GF-D8 (cell line): ENCODE results near the gene TMED4.
"Not testable (repeated sequence)": the region's sequence is repeated elsewhere in the genome, so short reads cannot be mapped to it uniquely, and the experiment has no call there.

Experiments used
- DNase-seq: peaks from one replicate; lab custom pipeline; 2025; lab: John Stamatoyannopoulos, UW

The TMED4 gene

DNA sequence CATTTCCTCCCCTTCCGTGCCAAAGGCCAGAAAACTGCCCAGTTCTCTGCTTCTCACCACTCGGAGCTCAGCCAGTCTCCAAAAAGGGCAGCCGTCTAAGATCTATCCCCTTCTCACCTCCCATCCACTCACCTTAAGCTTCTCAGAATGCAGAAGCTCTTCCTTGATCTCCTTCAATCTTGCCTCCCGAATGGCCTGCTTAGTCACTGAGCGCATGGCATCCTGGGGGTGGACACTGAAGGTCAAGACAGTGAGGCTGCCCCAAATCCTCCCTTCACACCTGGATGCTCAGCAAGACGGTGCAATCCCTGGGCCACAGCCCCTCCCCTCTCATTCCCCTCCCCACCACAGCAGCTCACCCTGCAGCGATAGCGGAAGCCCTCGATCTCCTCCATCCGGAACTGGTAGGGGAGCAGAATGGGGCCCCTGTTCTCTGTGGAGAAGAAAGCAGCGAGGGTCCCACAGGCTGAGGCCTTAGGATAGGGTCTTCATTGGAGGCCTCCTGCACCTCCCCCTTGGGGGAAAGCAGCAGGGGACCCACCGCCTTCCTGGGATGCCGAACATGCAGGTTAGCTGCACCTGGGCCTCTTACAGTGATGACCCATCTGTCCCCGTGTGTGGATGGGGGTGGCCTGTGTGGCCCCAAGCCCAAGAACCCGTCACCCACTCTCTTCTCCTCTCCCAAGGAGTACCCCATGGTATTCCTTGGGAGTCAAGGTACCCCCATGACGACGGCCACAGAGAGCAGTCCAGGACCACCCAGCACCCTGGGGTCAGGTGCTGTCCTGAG, 13.1 kb downstream of the TMED4 start:
- no peak for DNase-seq

DNA sequence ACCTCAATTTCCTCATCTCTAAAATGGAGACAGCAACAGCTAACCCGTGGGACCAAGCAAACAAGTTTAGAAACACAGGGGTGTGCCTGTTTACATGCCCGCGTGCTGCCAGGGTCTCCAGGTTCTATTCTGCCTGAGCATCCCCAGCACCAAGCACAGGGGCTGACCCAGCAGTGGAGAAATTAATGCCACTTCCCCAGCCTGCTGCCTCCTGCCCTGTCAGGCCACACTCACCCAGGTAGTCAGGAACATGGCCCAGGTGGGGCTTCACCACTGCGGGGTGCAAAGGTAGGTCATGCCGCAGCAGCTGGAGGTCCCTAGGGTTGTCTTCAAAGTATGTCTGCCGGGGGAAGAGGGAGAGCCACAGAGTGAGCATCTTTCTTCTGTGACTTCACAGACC, 14.1 kb downstream of the TMED4 start:
- no peak for DNase-seq

DNA sequence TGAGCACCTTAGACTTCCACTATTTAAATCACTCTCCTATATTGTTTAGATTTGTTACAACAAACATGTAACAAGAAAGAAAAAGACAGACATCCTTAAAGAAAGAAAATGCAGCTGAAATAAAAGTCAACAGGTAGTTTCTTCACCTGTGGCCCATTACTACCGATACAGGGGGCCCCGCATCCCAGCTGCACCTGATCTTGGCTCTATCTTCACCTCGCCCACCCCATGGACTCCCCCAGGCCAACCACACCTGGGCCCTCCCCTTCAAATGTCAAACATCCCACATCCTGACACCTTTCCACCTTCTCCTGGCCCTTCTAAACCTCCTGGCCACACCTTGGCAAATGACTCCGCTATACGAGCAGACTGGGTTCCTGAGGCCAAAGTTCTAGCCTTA, 15.4 kb downstream of the TMED4 start:
- no peak for DNase-seq

DNA sequence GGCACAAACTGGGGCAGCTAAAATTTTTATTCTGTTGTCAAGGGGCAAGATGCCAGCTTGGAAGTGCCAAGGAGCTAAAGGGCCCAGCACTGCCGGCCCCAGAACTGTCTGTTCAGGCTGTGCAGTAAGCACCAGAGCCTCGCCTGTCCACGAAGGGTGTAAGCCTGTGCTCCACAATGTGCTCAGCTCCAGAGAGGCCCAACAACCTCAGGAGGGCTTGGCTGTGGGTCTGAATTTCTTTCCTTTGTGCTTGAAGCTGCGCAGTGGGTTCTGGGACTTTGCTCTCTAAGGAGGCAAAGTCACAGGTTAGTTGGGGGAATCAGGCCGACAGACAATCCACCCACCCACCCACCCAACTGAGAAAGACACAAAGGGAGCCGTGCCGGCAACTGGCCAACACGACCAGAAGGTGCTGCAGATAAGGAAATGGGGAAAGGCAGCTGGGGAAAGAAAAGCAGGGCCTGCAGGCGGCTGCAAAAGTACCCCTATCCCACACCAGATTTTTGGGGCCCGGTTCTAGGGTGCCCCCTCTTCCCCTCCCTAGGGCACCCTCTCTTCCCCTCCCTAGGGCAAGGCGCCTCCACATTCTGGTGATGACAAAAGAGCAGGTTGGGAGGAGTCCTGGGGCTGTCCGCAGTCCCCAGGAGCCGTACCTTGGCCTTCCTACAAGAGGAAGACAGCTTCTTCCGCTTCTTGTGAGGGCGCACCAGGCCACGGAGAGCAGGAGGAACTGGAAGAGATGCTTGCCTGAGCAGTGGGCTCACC, 16.1 kb downstream of the TMED4 start:
- no peak for DNase-seq

DNA sequence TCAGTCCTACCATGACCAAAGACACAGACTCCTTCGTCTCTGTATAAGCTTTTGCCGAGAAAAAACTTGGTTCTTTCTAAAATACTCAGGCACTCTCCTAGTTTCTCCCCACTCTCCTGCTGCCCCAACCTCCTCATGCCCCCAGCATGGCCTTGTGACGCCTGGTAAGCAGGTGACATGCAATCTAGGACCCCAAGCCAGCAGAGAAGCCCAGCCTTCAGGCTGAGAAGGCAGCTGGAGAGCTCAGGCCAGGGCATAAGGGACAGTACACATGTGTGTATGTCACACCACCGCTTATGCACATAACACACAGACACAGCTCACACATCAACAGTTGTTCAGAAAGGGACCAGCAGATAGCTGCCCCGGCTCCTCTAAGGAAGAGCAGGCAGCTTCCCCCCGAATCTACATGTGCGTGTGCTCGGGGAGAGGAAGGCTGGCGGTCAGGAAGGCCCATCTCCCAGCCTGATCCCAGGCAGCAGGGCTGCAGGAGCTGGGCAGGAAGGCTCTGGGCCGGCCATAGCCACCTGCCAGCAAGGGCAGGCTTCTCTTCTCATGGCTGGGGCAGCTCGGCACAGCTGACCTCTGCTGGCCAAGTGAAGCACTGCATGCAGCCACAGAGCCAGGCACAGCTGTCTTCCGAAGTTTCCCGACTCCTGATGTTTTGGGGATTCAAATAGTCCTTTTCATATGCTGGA, 16.8 kb downstream of the TMED4 start:
- no peak for DNase-seq

DNA sequence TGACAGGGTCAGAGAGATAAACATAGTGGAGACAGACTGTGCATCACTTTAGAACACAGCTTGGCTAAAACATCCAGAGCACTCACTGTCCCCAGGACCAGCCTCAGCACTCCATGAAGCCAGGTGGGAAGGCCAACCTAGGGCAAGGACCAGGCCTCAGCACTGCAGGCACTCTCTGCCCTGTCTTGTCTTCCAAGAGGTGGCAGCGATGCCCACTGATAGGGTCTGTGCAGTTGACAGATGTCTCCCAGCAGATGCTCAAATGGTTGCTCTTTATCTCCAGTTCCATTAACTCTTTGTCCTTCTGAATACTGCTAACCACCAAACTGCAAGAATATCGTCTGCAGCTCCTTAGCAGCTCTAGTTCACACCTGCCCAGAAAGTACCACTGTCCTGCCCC, 17.4 kb downstream of the TMED4 start:
- DNase-seq = no peak

DNA sequence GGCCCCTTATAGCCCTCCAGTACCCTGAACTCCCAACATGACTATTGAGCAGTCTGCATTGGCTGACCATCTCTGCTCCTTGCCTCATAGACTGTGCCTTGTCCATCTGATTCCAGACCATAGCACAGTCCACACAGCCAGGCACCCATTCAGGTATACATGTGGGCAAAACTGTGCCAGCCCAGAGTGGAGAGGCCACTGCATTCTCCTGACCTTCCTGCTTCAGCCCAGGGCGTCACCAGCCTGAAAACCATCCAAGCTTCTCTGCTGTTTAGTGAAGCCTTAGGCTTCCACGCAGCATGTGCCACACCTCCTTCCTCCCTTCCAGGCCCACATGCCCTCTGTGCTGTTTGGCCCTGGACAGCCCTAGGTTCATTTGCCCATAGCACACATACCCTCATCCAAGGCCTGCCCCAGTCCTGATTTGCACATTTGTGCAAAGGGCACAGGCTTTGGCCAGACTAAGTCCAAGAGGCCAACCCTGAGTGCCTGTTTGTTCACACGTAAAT, 18.8 kb downstream of the TMED4 start:
- DNase-seq = no peak

DNA sequence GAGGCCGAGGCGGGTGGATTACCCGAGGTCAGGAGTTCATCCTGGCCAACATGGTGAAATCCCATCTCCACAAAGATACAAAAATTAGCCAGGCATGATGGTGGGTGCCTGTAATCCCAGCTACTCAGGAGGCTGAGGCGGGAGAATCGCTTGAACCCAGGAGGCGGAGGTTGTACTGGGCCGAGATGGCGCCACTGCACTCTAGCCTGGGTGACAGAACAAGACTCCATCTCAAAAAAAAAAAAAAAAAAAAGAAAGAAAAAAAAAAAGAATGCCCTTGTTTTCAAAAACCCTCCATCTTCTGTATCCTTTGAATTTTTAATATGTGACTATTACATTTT, 19.4 kb downstream of the TMED4 start:
- not testable (repeated sequence) for DNase-seq

DNA sequence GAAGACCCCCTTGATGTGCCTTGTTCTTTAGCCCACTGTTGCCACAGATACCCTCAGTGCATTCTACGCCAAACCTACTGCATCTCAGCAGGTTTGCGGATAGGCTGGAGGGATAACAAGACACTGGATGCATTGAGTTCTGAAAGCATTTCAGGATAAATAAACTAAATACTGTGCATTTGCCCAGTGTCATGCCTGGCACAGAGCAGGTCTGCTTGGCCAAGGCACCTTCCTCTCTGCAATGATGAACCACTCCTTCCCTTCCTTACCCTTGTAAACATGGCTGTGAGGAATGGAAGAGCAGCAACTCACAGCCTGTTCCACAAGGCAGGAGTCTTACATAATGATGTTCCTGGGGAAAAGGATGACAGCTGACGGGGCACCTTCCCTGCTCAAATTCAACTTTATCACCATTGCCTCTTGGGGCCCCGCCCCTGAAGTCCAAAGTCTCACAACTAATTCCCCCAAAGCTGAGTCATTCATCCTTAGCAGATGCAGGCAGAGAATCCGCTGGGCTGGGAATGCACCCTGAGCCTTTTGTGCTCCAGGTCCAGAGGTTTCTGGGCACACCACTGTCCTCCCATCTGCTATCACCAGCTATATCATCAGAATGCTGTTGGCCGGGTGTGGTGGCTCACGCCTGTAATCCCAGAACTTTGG, 19.9 kb downstream of the TMED4 start:
- DNase-seq = no peak

DNA sequence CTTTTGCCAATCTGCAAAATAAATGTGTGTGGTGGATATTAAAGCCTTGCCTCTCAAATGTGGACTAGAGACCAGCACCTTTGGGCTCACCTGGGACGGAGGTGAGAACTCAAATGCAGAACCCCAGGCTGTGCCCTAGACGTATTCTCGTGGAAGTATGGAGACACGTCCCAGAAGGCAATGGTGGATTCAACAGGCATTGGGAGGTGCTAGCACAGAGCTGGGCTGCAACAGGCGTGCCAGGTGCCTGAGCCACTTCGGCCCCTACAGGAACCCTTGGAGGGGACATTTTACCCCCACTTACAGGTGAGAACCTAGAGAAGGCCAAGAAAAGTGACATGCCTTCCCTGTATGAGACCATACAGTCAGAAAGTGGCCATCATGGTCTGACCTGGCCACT, 20.6 kb downstream of the TMED4 start:
- DNase-seq = no peak

DNA sequence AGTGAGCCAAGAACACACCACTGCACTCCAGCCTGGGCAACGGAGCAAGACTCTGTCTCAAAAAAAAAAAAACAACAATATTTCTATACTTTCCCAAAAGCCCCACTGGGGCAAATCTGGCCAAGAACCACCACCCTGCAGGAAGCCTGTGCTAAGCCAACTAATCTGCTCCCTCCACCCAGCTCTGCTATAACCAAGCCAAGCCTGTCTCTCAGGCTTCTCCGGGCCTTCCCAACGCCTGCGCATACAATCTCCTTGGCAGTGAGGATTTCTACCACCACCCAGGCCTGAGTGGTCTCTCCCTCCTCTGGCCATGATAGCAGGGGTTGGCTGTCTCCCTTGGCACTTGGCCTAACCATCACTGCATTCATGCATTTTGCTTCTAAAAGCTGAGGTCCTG, 22.5 kb downstream of the TMED4 start:
- DNase-seq = no peak

DNA sequence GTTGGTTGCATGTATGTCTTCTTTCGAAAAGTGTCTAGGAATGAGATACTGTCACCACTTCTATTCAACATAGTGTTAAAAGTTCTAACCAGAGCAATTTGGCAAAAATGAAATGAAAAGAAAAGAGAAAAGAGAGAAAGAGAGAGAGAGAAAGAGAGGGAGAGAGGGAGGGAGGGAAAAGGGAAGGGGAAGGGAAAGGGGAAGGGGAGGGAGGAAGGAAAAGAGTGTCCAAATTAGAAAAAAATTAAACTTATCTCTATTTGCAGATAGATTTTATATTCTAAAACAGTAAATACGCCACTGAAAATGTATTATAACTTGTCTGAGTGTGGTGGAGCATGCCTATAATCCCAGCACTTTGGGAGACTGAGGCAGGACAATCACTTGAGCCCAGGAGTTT, 24.5 kb downstream of the TMED4 start:
- no peak for DNase-seq

DNA sequence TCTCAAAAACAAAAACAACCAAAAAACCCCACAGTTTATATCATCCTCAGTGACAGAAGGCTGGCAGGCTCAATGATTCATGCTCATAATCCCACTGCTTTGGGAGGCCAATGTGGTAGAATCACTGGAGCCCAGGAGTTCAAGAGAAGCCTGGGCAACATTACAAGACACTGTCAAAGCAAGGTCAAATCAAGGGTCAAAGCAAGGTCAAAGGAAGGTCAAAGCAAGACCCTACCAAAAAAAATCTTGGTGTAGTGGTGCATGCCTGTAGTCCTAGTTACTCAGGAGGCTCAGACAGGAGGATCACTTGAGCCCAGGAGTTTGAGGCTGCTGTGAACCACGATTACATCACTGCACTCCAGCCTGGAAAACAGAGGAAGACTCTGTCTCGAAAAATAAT, 26.7 kb downstream of the TMED4 start:
- DNase-seq = no peak

DNA sequence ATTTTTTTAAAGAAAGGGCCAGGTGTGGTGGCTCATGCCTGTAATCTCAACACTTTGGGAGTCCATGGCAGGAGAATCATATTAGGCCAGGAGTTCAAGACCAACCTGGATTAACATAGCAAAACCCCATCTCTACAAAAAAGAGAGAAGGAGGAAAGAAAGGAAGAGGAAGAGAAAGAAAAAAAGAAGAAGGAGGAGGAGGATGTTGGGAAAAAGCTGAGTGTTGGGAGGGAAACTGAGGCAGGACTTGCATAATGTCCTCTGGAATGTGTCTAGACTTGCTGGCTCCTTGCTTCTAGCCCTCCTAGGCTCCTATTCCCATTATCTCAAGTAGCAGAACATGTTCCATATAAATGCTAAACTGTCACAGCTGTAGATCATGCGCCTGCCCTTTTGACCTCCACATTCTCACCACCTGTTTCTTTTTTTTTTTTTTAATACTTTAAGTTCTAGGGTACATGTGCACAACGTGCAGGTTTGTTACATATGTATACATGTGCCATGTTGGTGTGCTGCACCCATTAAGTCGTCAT, 29.5 kb downstream of the TMED4 start:
- not testable (repeated sequence) for DNase-seq

DNA sequence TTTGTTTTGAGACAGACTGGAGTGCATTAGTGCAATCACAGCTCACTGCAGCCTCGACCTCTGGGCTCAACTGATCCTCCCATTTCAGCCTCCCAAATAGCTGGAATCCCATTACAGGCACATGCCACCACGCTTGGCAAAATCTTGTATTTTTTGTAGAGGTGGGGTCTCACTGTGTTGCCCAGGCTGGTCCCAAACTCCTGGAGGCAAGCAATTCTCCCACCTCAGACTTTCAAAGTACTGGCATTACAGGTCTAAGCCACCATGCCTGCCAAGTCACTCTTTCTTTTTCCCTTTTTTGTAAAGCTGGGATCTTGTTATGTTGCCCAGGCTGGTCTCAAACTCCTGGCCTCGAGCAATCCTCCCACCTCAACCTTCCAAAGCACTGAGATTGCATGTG, 32.6 kb downstream of the TMED4 start:
- no peak for DNase-seq

DNA sequence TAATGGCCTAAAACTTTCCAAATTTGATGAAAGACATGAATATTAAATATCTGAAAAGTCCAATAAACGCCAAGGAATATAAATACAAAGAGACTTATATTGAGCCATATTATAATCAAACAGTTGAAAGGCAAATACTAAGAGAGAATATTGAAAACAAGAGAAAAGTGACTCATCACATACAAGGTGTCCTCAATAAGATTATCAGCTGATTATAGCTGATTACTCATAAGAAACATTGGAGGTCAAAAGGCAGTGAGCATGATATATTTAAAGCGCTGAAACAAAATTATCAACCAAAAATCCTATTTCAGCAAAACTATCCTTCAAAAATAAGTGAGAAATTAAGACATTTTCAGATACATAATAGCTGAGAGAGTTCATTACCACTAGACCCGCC, 33.1 kb downstream of the TMED4 start:
- no peak for DNase-seq

DNA sequence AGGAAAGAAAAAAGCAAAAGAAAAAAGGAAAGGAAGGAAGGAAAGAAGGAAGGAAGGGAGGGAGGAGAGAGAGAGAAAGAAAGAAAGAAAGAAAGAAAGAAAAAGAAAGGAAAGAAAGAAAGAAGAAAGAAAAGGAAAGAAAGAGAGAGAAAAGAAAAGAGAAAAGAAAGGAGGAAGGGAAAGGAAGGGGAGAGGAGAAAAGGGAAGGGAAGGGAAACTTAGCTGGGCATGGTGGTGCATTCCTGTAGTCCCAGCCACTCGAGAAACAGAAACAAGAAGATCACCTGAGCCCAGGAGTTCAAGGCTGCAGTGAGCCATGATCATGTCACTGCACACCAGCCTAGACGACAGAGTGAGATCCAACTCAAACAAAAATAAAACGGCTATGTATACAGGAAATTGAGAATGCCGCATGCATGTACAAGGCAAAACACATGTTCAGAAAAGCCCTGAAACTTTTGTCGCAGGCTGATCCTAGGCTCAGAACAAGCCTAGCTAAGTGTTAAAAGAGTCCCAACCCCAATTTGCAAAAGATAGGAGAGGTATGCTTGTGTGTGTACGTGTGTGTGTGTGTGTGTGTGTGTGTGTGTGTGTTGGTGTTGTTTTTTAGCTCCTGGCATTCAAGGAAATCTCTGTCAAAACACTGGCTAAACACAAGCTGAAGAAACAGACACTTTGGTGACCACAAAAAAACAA, 34.3 kb downstream of the TMED4 start:
- DNase-seq = no peak

DNA sequence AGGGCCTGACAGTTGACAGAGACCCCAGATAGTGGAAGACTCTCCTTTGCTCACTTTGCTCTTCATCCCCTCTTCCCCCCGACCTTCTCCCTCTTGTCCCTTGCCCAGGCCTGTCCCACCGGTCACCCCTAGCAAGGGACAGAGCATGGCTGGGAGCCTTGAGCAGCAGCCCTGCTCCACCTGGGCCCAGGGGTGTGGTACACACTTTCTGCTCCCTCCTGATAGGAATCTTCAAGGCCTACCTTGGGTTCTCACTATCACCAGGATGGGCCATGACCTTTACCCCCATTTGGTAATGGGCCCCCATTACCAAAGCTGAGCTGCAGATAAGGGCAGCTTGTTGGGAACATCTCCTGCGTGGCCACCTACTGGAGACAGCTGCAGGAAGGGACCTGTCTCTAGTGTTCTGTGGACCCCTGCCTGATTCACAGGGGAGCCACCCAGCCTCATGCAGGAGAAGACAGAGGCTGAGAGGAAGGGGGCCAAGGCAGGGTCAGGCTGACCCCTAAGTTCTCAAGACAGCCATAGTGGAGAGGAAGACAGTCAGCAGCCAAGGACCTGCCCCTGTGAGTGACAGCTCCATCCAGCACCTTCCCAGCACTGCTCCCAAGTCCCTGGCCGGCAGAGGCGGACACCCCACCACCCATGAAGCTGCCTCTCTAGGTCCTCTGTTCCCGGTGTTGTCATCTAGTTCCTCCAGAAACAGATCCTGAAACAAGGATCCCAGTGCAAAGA, 40.0 kb downstream of the TMED4 start:
- no peak for DNase-seq

DNA sequence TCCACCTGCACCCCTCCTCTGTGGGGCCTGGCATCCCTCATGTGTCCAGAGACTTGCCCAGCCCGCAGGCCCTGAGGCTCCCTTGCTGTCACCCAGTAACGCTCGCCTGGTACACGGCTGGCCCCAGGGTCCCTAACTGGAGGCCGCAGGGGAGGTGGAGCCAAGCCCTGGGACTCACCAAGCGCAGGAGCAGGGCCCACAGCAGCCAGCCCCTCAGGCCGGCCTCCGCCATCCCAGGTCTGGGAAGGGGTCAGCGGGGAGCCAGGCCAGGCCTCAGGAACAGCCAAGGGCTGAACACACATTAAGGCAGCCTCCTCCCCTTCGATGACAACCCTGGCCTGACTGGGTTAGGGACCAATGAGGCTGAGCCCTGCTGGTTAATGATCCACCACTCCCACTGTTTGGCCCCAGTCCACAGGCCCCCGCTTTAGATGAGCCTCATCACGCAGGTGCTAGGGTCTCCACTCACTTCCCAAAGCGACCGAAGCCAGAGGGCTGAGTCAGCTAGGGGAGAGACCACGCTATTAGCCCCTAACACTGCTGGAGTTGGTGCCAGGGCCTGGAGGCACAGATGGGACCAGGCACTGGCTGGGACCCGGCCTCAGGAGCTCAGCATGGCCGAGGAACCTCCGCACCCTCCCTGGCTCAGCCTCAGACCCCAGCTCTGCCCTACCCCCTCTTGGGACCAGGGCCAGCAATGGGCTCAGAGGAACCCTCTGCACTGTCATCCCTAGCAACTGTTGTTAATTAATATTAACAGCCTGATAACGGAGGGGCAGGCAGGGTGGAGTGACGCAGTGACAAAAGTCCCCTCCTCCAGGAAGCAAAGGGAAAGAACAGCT, 40.8 kb downstream of the TMED4 start, which contains the start of gene NPC1L1:
TSS of gene NPC1L1 (minus strand) at position 303 of the 842 bp plus-strand sequence. CDS start at position 232, 71 bp downstream.
- no peak for DNase-seq

DNA sequence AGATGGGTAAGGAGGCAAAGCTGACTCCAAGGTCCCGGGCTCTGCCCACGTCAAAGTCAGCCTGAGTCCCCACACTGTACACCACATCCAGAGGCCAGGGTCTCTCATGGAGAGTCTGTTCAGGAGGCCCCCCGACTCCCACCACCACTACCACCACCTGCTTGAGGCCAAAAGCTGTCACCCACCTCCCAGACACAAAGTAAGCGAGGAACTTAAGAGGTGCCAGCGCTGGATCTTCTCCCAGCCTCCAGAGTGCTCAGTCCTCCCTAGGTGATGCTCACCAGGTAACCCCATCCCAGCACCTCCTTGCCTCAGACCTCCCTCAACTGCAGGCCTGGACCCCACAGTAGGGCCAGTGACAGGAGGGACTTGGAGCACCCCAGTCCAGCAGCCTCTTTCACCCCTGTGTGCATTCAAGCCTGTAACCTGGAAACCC, 41.4 kb downstream of the TMED4 start:
- DNase-seq = no peak
